HL-60/S4 treated with phorbol 12-myristate 13-acetate at 8.2 ng/mL for 4 days and 3 days (cell line): ENCODE results near the gene PKD1L1.

Experiments used
- in situ Hi-C: fragments of 300-500 bp; cut with MboI; formaldehyde crosslinking; loops from 2 replicates; pipeline ENCODE4 v1.15.0; 2022; ENCODE audit warnings: low sequenced_read_pairs

Gene PKD1L1

GRCh38 chr7:47746468-47746867, 201.8 kb downstream of the PKD1L1 start:
- in situ Hi-C loops, result no loop called here

- in situ Hi-C loops, result no loop called here
Measured at GRCh38 chr7:47744883-47745282, 203.4 kb downstream of the PKD1L1 start.

- in situ Hi-C loops, result no loop called here
Measured at GRCh38 chr7:47743965-47744591, 204.2 kb downstream of the PKD1L1 start.

- in situ Hi-C loops, result no loop called here
Measured at GRCh38 chr7:47741984-47742383, 206.3 kb downstream of the PKD1L1 start.

GRCh38 chr7:47739891-47740290, 208.4 kb downstream of the PKD1L1 start:
- in situ Hi-C loops, result no loop called here

- in situ Hi-C loops, result no loop called here
Measured at GRCh38 chr7:47739301-47739875, 208.9 kb downstream of the PKD1L1 start.

GRCh38 chr7:47738563-47739166, 209.6 kb downstream of the PKD1L1 start:
- in situ Hi-C loops, result no loop called here

- in situ Hi-C loops, result no loop called here
Measured at GRCh38 chr7:47737601-47738000, 210.7 kb downstream of the PKD1L1 start.

- in situ Hi-C loops, result no loop called here
Measured at GRCh38 chr7:47735431-47736345, 212.6 kb downstream of the PKD1L1 start.

- in situ Hi-C loops, result no loop called here
Measured at GRCh38 chr7:47734949-47735291, 213.3 kb downstream of the PKD1L1 start.

- in situ Hi-C loops, result no loop called here
Measured at GRCh38 chr7:47734287-47734948, 213.8 kb downstream of the PKD1L1 start.

- in situ Hi-C loops, result no loop called here
Measured at GRCh38 chr7:47730142-47730541, 218.1 kb downstream of the PKD1L1 start.

GRCh38 chr7:47726047-47726726, 222.1 kb downstream of the PKD1L1 start:
- in situ Hi-C loops, result no loop called here

- in situ Hi-C loops, result no loop called here
Measured at GRCh38 chr7:47725031-47725780, 223.1 kb downstream of the PKD1L1 start.
